GM10248 (cell line): ENCODE measurements around the gene TMEM30B.
"Not testable (repeated sequence)": the region's sequence is repeated elsewhere in the genome, so short reads cannot be mapped to it uniquely, and the experiment has no call there.

Experiments
- CTCF ChIA-PET: fragments of 300-600 bp; sonication (Branson Sonifier 250); formaldehyde crosslinking; extraction: SDS; loops from one replicate; lab custom pipeline; 2021; ENCODE audit warnings: antibody characterized with exemption; lab: Yijun Ruan, JAX
- POLR2A ChIA-PET: fragments of 350-650 bp; sonication (Branson Sonifier 250); formaldehyde crosslinking; extraction: SDS; loops from one replicate; lab custom pipeline; 2020; ENCODE audit warnings: antibody characterized with exemption; lab: Yijun Ruan, JAX
- DNase-seq: peaks from one replicate; pipeline ENCODE4 v3.0.0; 2012; ENCODE audit errors: extremely low spot score
- CTCF ChIP-seq: IDR thresholded peaks from 2 replicates; pipeline ENCODE4 v1.5.1; 2012; ENCODE audit warnings: mild to moderate bottlenecking, low read depth; ENCODE audit errors: extremely low read depth, missing control alignments, control extremely low read depth

TMEM30B gene

GRCh38 chr14:61325166-61325565, 44.0 kb upstream of the TMEM30B start:
- TF ChIP-seq CTCF = no peak
- CTCF ChIA-PET = no interaction called here
- POLR2A ChIA-PET = no interaction called here
- no peak for DNase-seq

- POLR2A ChIA-PET = no interaction called here
- DNase-seq = no peak
- CTCF ChIA-PET = interaction anchor here (3.1 kb wide), 1 partner anchor 8 kb away, joined by 12 read pairs; no protein-coding TSS in a partner anchor
- TF ChIP-seq CTCF = no peak
Measured at GRCh38 chr14:61323970-61324369, 42.8 kb upstream of the TMEM30B start.

GRCh38 chr14:61322799-61323290, 41.7 kb upstream of the TMEM30B start:
- DNase-seq = no peak

GRCh38 chr14:61322011-61322798, 41.1 kb upstream of the TMEM30B start:
- ChIA-PET CTCF (interaction anchor here (1.0 to 3.1 kb wide), 7 partner anchors 8 to 66 kb away, joined by 3 to 12 read pairs (median 4); no protein-coding TSS in a partner anchor), POLR2A (no interaction called here)
- DNase-seq = no peak
- no peak for TF ChIP-seq CTCF

More at GRCh38 chr14:61322799-61323290, 41.7 kb upstream of the TMEM30B start:
- TF ChIP-seq CTCF = no peak
- ChIA-PET POLR2A (no interaction called here), CTCF (interaction anchor here (1.1 to 3.1 kb wide), 5 partner anchors 9 to 66 kb away, joined by 3 to 12 read pairs (median 4); no protein-coding TSS in a partner anchor)

GRCh38 chr14:61321385-61322010, 40.4 kb upstream of the TMEM30B start, which contains the start of gene PRKCH:
Gene PRKCH (plus strand): TSS chr14:61321579. CDS start chr14:61322102, 523 bp downstream.
- peak; percentile 82 for DNase-seq
- ChIA-PET POLR2A (no interaction called here), CTCF (interaction anchor here (1.0 to 3.1 kb wide), 5 partner anchors 9 to 55 kb away, joined by 3 to 12 read pairs (median 4); no protein-coding TSS in a partner anchor)
- TF ChIP-seq CTCF = peak; percentile 59

- no peak for TF ChIP-seq CTCF
- CTCF ChIA-PET = interaction anchor here (1.0 to 3.1 kb wide), 2 partner anchors 11 to 55 kb away, joined by 4 to 12 read pairs; no protein-coding TSS in a partner anchor
- POLR2A ChIA-PET = no interaction called here
- DNase-seq = no peak
Measured at GRCh38 chr14:61320806-61321384, 39.8 kb upstream of the TMEM30B start.

GRCh38 chr14:61320170-61320569, 39.0 kb upstream of the TMEM30B start:
- DNase-seq, POLR2A ChIA-PET, CTCF ChIA-PET: not testable (repeated sequence)
